Immature natural killer cell (primary cell): Measurements from ENCODE around the gene SYT7. TPM values are rescaled to one million over a fixed set of nuclear protein-coding genes. Genes with fewer than 3 reads are reported as not detected.

Experiments
- DNase-seq, 3 donors: peaks; one replicate each; pipeline ENCODE4 v3.0.0; 2022; ENCODE audit warnings: mixed read lengths in 1 of 3
- H3K27ac Mint-ChIP-seq, 6 donors: one replicate each; pipeline ENCODE4 v1.8.0; 2020; ENCODE audit warnings: mixed read lengths in 6 of 6, mild to moderate bottlenecking in 5 of 6, inconsistent platforms in 4 of 6, moderate library complexity in 3 of 6
- H3K27me3 Mint-ChIP-seq, 3 donors: one replicate each; pipeline ENCODE4 v1.8.0; 2020 to 2021; ENCODE audit warnings: low read depth in 3 of 3, mild to moderate bottlenecking in 3 of 3, mixed read lengths in 3 of 3, moderate library complexity in 3 of 3, inconsistent platforms in 1 of 3
- H3K36me3 Mint-ChIP-seq, 3 donors: one replicate each; pipeline ENCODE4 v1.8.0; 2020; ENCODE audit warnings: mixed read lengths in 3 of 3, inconsistent platforms in 2 of 3, mild to moderate bottlenecking in 2 of 3
- H3K4me1 Mint-ChIP-seq, 2 donors: one replicate each; pipeline ENCODE4 v1.8.0; 2020; ENCODE audit warnings: inconsistent platforms in 2 of 2, mild to moderate bottlenecking in 2 of 2, mixed read lengths in 2 of 2, moderate library complexity in 1 of 2
- H3K4me3 Mint-ChIP-seq, 5 donors: one replicate each; pipeline ENCODE4 v1.8.0; 2020; ENCODE audit warnings: mild to moderate bottlenecking in 5 of 5, mixed read lengths in 5 of 5, inconsistent platforms in 3 of 5, moderate library complexity in 3 of 5
- H3K9me3 Mint-ChIP-seq, 6 donors: one replicate each; pipeline ENCODE4 v1.8.0; 2020; ENCODE audit warnings: mild to moderate bottlenecking in 6 of 6, mixed read lengths in 6 of 6, inconsistent platforms in 4 of 6, moderate library complexity in 3 of 6
- polyA plus RNA-seq, 3 donors: library from polyadenylated mRNA; unstranded; fragments of 300-500 nt; fragmentation: Illumina TruSeq; gene quantifications; one replicate each; pipeline ENCODE4 v1.2.3, GENCODE V29; 2021

Gene SYT7
- polyA plus RNA-seq, 3 donors from 2014 or later, result not detected

- H3K36me3 Mint-ChIP-seq, result no peaks in the 10 kb centered on the region
- H3K27me3 Mint-ChIP-seq, result peaks cover 20 to 25% (median 21%) of the 10 kb centered on the region in 3 donors
- H3K4me3 Mint-ChIP-seq, result peak overlapping the region; percentile 69 to 85 (median 78)
- DNase-seq, result no peak
- H3K9me3 Mint-ChIP-seq, result no peaks in the 10 kb centered on the region
- H3K4me1 Mint-ChIP-seq, result peaks cover 9 to 10% of the 10 kb centered on the region in 2 donors
- H3K27ac Mint-ChIP-seq, result peak overlapping the region in 4 of 6 donors; percentile 29 to 79 (median 56)
Observed at GRCh38 chr11:61581931-61582330, 1.1 kb upstream of the SYT7 start.

GRCh38 chr11:61580271-61580888 lies 496 bp downstream of the SYT7 start:
- H3K27ac Mint-ChIP-seq, result no peak overlapping the region
- no peaks in the 10 kb centered on the region for H3K9me3 Mint-ChIP-seq
- peaks cover 9 to 10% of the 10 kb centered on the region in 2 donors for H3K4me1 Mint-ChIP-seq
- no peaks in the 10 kb centered on the region for H3K36me3 Mint-ChIP-seq
- DNase-seq, result no peak
- H3K27me3 Mint-ChIP-seq, result peaks cover 20 to 21% (median 21%) of the 10 kb centered on the region in 3 donors
- peak overlapping the region; percentile 71 to 77 (median 75) for H3K4me3 Mint-ChIP-seq

GRCh38 chr11:61579676-61580270 lies 1.1 kb downstream of the SYT7 start:
- H3K36me3 Mint-ChIP-seq, result no peaks in the 10 kb centered on the region
- H3K4me3 Mint-ChIP-seq, result peak overlapping the region; percentile 71 to 77 (median 75)
- H3K27ac Mint-ChIP-seq, result peak overlapping the region in 2 of 6 donors; percentile 19 to 62
- no peaks in the 10 kb centered on the region for H3K9me3 Mint-ChIP-seq
- DNase-seq, result no peak
- H3K27me3 Mint-ChIP-seq, result peaks cover 20 to 21% (median 21%) of the 10 kb centered on the region in 3 donors
- peaks cover 9 to 10% of the 10 kb centered on the region in 2 donors for H3K4me1 Mint-ChIP-seq

GRCh38 chr11:61578819-61579675 lies 1.8 kb downstream of the SYT7 start:
- Mint-ChIP-seq H3K4me3 (peak overlapping the region; percentile 47 to 77 (median 74)), H3K27ac (no peak overlapping the region), H3K36me3 (no peaks in the 10 kb centered on the region), H3K27me3 (peaks cover 17 to 21% (median 20%) of the 10 kb centered on the region in 3 donors), H3K9me3 (no peaks in the 10 kb centered on the region), H3K4me1 (peaks cover 9 to 10% of the 10 kb centered on the region in 2 donors)
- DNase-seq, result no peak

- H3K9me3 Mint-ChIP-seq, result no peaks in the 10 kb centered on the region
- H3K27me3 Mint-ChIP-seq, result peaks cover 15 to 21% (median 19%) of the 10 kb centered on the region in 3 donors
- H3K36me3 Mint-ChIP-seq, result no peaks in the 10 kb centered on the region
- H3K4me3 Mint-ChIP-seq, result no peak overlapping the region
- no peak for DNase-seq
- H3K4me1 Mint-ChIP-seq, result peaks cover 9 to 10% of the 10 kb centered on the region in 2 donors
- no peak overlapping the region for H3K27ac Mint-ChIP-seq
Observed at GRCh38 chr11:61577383-61578118, 3.3 kb downstream of the SYT7 start.

GRCh38 chr11:61575886-61576861 lies 4.7 kb downstream of the SYT7 start:
- peaks cover 0 to 3% of the 10 kb centered on the region in 2 donors for H3K4me1 Mint-ChIP-seq

GRCh38 chr11:61574611-61575010 lies 6.3 kb downstream of the SYT7 start:
- Mint-ChIP-seq H3K27ac (no peak overlapping the region), H3K27me3 (peaks cover 3 to 10% (median 5%) of the 10 kb centered on the region in 3 donors), H3K36me3 (no peaks in the 10 kb centered on the region), H3K9me3 (no peaks in the 10 kb centered on the region), H3K4me3 (no peak overlapping the region), H3K4me1 (peaks cover 0 to 1% of the 10 kb centered on the region in 2 donors)
- DNase-seq, result no peak

More at GRCh38 chr11:61575886-61576861, 4.7 kb downstream of the SYT7 start:
- DNase-seq, result no peak
- Mint-ChIP-seq H3K36me3 (no peaks in the 10 kb centered on the region), H3K27ac (no peak overlapping the region), H3K4me3 (no peak overlapping the region), H3K27me3 (peaks cover 9 to 11% (median 9%) of the 10 kb centered on the region in 3 donors), H3K9me3 (no peaks in the 10 kb centered on the region)

GRCh38 chr11:61572913-61573312 lies 8.0 kb downstream of the SYT7 start:
- peaks cover 0 to 5% of the 10 kb centered on the region in 2 donors for H3K4me1 Mint-ChIP-seq
- H3K27me3 Mint-ChIP-seq, result peaks cover 2 to 7% (median 5%) of the 10 kb centered on the region in 3 donors
- H3K27ac Mint-ChIP-seq, result no peak overlapping the region
- H3K4me3 Mint-ChIP-seq, result no peak overlapping the region
- DNase-seq, result no peak
- no peaks in the 10 kb centered on the region for H3K9me3 Mint-ChIP-seq
- H3K36me3 Mint-ChIP-seq, result no peaks in the 10 kb centered on the region

GRCh38 chr11:61571869-61572268 lies 9.0 kb downstream of the SYT7 start:
- Mint-ChIP-seq H3K4me1 (peaks cover 0 to 5% of the 10 kb centered on the region in 2 donors), H3K36me3 (peaks cover 0 to 2% (median 0%) of the 10 kb centered on the region in 3 donors), H3K4me3 (no peak overlapping the region), H3K9me3 (no peaks in the 10 kb centered on the region), H3K27ac (no peak overlapping the region), H3K27me3 (peaks cover 5 to 9% (median 8%) of the 10 kb centered on the region in 3 donors)
- DNase-seq, result no peak

- Mint-ChIP-seq H3K4me1 (peaks cover 0 to 5% of the 10 kb centered on the region in 2 donors), H3K27me3 (peaks cover 5 to 9% (median 8%) of the 10 kb centered on the region in 3 donors), H3K27ac (no peak overlapping the region)
Observed at GRCh38 chr11:61571337-61571736, 9.5 kb downstream of the SYT7 start.

GRCh38 chr11:61569701-61570100 lies 11.2 kb downstream of the SYT7 start:
- H3K27me3 Mint-ChIP-seq, result peaks cover 8 to 9% (median 9%) of the 10 kb centered on the region in 3 donors

More at GRCh38 chr11:61571337-61571736, 9.5 kb downstream of the SYT7 start:
- Mint-ChIP-seq H3K4me3 (no peak overlapping the region), H3K9me3 (no peaks in the 10 kb centered on the region), H3K36me3 (peaks cover 0 to 2% (median 0%) of the 10 kb centered on the region in 3 donors)
- no peak for DNase-seq

GRCh38 chr11:61569018-61569417 lies 11.9 kb downstream of the SYT7 start:
- peaks cover 0 to 5% of the 10 kb centered on the region in 2 donors for H3K4me1 Mint-ChIP-seq
- no peak for DNase-seq
- no peak overlapping the region for H3K27ac Mint-ChIP-seq
- H3K4me3 Mint-ChIP-seq, result no peak overlapping the region
- no peaks in the 10 kb centered on the region for H3K9me3 Mint-ChIP-seq
- peaks cover 9 to 12% (median 10%) of the 10 kb centered on the region in 3 donors for H3K27me3 Mint-ChIP-seq
- H3K36me3 Mint-ChIP-seq, result peaks cover 0 to 2% (median 0%) of the 10 kb centered on the region in 3 donors

More at GRCh38 chr11:61569701-61570100, 11.2 kb downstream of the SYT7 start:
- no peak overlapping the region for H3K27ac Mint-ChIP-seq
- H3K4me1 Mint-ChIP-seq, result peaks cover 0 to 5% of the 10 kb centered on the region in 2 donors
- H3K9me3 Mint-ChIP-seq, result no peaks in the 10 kb centered on the region
- no peak overlapping the region for H3K4me3 Mint-ChIP-seq
- no peak for DNase-seq
- peaks cover 0 to 2% (median 0%) of the 10 kb centered on the region in 3 donors for H3K36me3 Mint-ChIP-seq
